ENCODE results near the gene DHRS7B. TPM values are rescaled to one million over a fixed set of nuclear protein-coding genes. Genes with fewer than 3 reads are reported as not detected.

DHRS7B gene
- total RNA-seq, 1 experiment from 2014 or later, result 9.4 TPM

DNA sequence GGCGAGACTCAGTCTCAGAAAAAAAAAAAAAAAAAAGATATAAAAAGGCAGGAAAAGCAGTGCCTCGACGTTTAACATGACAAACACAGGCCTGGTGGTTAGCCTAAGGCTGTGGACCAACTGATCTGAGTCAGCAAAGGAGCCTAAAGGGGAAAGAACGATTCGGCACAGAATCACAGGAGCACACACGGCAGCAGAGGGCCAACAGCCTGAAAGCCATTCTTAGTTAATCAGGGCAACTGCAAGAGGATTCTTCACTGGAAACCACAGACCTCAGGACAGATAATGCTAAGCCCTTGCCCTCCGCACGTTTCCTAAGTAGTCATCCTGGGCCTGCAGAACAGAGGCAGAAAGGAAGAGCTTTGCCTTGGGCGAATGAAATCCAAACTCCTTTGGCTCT lies 72.5 kb downstream of the DHRS7B start:
- POLR2A ChIA-PET, result no interaction called here
- BruUV-seq (replicated peaks), result no TSS peak
- Histone ChIP-seq H3K4me3 (ENCODE audit: low read depth in 2 of 2, low read length in 2 of 2) (no peak overlapping the region), H3K36me3 (ENCODE audit: control insufficient read depth, insufficient read depth, low read length) (no peaks in the 10 kb centered on the region; the same call in none of the 2 replicates), H3K27me3 (ENCODE audit: control insufficient read depth, insufficient read depth, low read length) (no peaks in the 10 kb centered on the region), H3K27ac (ENCODE audit: low read length) (no peak overlapping the region), H3K9me3 (ENCODE audit: control insufficient read depth, insufficient read depth, low read depth, low read length) (no peaks in the 10 kb centered on the region), H3K4me1 (ENCODE audit: control insufficient read depth, insufficient read depth, low read length) (no peaks in the 10 kb centered on the region)
- in situ Hi-C loops (cut with HindIII; ENCODE audit: low pct_unique_long_range_greater_than_20kb, low sequenced_read_pairs) (no loop called here), intact Hi-C loops (cut with micrococcal nuclease; ENCODE audit: unreplicated experiment) (no loop called here)
- CTCF ChIA-PET, result no interaction called here
- TF ChIP-seq POLR2AphosphoS5 (IDR thresholded peaks at IDR 0.05; ENCODE audit: low read depth, low read length) (no peak), SIN3A (IDR thresholded peaks at IDR 0.05; ENCODE audit: borderline replicate concordance, insufficient read depth, low read depth, low read length) (no peak)
- no peak for ATAC-seq
- DNase-seq (ENCODE audit: low read depth, low spot score), result no peak

DNA sequence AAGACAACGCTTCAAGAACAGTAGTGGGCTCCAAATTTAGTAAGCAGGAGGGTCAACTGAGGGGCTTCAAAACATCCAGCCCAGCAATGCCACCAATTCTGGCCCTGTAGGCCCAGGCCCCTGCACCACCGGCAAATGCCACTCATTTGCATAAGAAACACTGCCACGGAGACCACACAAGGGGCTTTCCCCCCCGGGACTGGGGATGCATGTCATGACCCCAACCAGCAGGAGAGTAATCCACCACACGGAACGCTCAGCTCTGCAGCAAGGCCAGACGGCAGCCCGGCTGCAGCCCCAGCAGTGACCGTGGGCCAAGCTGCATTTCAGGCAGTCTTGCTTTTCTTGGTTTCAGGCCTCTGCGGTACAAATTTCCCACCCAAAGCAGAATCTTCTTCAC lies 73.1 kb downstream of the DHRS7B start:
- no TSS peak for BruUV-seq (replicated peaks)
- no peaks in the 10 kb centered on the region for H3K4me1 ChIP-seq (ENCODE audit: control insufficient read depth, insufficient read depth, low read length)
- H3K36me3 ChIP-seq (ENCODE audit: control insufficient read depth, insufficient read depth, low read length), result no peaks in the 10 kb centered on the region; the same call in none of the 2 replicates
- ChIA-PET POLR2A (no interaction called here), CTCF (no interaction called here)
- in situ Hi-C loops (cut with HindIII; ENCODE audit: low pct_unique_long_range_greater_than_20kb, low sequenced_read_pairs) (no loop called here), intact Hi-C loops (cut with micrococcal nuclease; ENCODE audit: unreplicated experiment) (no loop called here)
- no peak for TF ChIP-seq POLR2AphosphoS5 (IDR thresholded peaks at IDR 0.05; ENCODE audit: low read depth, low read length)
- no peak for TF ChIP-seq TCF7L2 (IDR thresholded peaks at IDR 0.05; ENCODE audit: low read depth, low read length)
- H3K27ac ChIP-seq (ENCODE audit: low read length), result no peak overlapping the region
- H3K4me3 ChIP-seq (ENCODE audit: low read depth in 2 of 2, low read length in 2 of 2), result no peak overlapping the region
- DNase-seq (ENCODE audit: low read depth, low spot score), result no peak
- no peaks in the 10 kb centered on the region for H3K9me3 ChIP-seq (ENCODE audit: control insufficient read depth, insufficient read depth, low read depth, low read length)
- no peaks in the 10 kb centered on the region for H3K27me3 ChIP-seq (ENCODE audit: control insufficient read depth, insufficient read depth, low read length)
- no peak for ATAC-seq

DNA sequence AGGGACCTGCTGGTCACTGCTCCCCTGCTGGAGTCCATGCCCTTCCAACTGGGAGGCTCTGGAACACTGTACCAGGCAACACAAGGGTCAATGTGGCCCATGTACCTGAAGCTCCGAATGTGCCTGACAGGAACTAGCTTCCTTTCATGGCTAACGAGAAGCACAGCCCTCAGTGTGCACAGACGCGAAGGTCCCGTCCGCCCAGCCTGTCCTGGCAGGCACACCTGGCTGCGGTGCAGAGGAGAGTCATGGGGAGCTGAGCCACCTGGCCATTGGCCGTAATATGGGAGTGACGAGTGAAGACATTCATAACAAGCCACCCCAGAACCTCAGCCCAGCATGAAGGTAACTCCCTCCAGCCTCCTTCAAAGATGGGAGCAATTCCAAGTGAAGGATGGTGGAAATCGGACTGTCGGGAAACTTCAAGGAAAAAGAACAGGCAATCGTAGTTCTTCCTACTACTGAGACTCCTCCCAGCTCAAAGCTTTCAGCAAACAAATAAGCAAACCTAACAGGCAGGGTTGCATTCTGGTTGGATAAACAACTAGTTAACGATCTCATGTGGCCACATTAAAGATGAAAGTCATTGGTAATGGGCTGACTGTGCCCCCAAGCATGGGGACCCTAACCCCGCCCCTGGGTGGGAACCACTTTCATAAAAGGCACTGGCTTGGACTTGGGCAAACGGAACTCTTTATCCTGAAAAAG lies 74.0 kb downstream of the DHRS7B start:
- no peaks in the 10 kb centered on the region for H3K4me1 ChIP-seq (ENCODE audit: control insufficient read depth, insufficient read depth, low read length)
- H3K36me3 ChIP-seq (ENCODE audit: control insufficient read depth, insufficient read depth, low read length), result no peaks in the 10 kb centered on the region; the same call in none of the 2 replicates
- no peaks in the 10 kb centered on the region for H3K9me3 ChIP-seq (ENCODE audit: control insufficient read depth, insufficient read depth, low read depth, low read length)
- POLR2A ChIA-PET, result interaction anchor here (0.6 kb wide), 1 partner anchor 158 kb away, joined by 6 read pairs; the partner anchor contains the start of gene USP22
- CTCF ChIA-PET, result interaction anchor here (0.6 kb wide), 1 partner anchor 81 kb away, joined by 6 read pairs; no protein-coding TSS in a partner anchor
- BruUV-seq (replicated peaks), result no TSS peak
- no peak for TF ChIP-seq TCF7L2 (IDR thresholded peaks at IDR 0.05; ENCODE audit: low read depth, low read length)
- no peak for TF ChIP-seq SIN3A (IDR thresholded peaks at IDR 0.05; ENCODE audit: borderline replicate concordance, insufficient read depth, low read depth, low read length)
- no peak for TF ChIP-seq POLR2AphosphoS5 (IDR thresholded peaks at IDR 0.05; ENCODE audit: low read depth, low read length)
- TF ChIP-seq, protein P1, sequence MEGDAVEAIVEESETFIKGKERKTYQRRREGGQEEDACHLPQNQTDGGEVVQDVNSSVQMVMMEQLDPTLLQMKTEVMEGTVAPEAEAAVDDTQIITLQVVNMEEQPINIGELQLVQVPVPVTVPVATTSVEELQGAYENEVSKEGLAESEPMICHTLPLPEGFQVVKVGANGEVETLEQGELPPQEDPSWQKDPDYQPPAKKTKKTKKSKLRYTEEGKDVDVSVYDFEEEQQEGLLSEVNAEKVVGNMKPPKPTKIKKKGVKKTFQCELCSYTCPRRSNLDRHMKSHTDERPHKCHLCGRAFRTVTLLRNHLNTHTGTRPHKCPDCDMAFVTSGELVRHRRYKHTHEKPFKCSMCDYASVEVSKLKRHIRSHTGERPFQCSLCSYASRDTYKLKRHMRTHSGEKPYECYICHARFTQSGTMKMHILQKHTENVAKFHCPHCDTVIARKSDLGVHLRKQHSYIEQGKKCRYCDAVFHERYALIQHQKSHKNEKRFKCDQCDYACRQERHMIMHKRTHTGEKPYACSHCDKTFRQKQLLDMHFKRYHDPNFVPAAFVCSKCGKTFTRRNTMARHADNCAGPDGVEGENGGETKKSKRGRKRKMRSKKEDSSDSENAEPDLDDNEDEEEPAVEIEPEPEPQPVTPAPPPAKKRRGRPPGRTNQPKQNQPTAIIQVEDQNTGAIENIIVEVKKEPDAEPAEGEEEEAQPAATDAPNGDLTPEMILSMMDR (IDR thresholded peaks at IDR 0.05), result no peak
- TF ChIP-seq, protein P2, sequence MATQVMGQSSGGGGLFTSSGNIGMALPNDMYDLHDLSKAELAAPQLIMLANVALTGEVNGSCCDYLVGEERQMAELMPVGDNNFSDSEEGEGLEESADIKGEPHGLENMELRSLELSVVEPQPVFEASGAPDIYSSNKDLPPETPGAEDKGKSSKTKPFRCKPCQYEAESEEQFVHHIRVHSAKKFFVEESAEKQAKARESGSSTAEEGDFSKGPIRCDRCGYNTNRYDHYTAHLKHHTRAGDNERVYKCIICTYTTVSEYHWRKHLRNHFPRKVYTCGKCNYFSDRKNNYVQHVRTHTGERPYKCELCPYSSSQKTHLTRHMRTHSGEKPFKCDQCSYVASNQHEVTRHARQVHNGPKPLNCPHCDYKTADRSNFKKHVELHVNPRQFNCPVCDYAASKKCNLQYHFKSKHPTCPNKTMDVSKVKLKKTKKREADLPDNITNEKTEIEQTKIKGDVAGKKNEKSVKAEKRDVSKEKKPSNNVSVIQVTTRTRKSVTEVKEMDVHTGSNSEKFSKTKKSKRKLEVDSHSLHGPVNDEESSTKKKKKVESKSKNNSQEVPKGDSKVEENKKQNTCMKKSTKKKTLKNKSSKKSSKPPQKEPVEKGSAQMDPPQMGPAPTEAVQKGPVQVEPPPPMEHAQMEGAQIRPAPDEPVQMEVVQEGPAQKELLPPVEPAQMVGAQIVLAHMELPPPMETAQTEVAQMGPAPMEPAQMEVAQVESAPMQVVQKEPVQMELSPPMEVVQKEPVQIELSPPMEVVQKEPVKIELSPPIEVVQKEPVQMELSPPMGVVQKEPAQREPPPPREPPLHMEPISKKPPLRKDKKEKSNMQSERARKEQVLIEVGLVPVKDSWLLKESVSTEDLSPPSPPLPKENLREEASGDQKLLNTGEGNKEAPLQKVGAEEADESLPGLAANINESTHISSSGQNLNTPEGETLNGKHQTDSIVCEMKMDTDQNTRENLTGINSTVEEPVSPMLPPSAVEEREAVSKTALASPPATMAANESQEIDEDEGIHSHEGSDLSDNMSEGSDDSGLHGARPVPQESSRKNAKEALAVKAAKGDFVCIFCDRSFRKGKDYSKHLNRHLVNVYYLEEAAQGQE (IDR thresholded peaks at IDR 0.05; ENCODE audit: insufficient read depth in 1 of 2, low read depth in 2 of 2, low read length in 1 of 2), result no peak
- H3K4me3 ChIP-seq (ENCODE audit: low read depth in 2 of 2, low read length in 2 of 2), result no peak overlapping the region
- intact Hi-C loops (cut with micrococcal nuclease; ENCODE audit: unreplicated experiment), result no loop called here
- H3K27ac ChIP-seq (ENCODE audit: low read length), result no peak overlapping the region
- in situ Hi-C loops (cut with HindIII; ENCODE audit: low pct_unique_long_range_greater_than_20kb, low sequenced_read_pairs), result no loop called here
- H3K27me3 ChIP-seq (ENCODE audit: control insufficient read depth, insufficient read depth, low read length), result no peaks in the 10 kb centered on the region
- DNase-seq (ENCODE audit: low read depth, low spot score), result no peak
- ATAC-seq, result no peak

Measured in Panc1 (cell line).